ENCODE data around the gene PANX3. TPM values are rescaled to one million over a fixed set of nuclear protein-coding genes. Genes with fewer than 3 reads are reported as not detected.

The PANX3 gene
- total RNA-seq, 2 donors from 2014 or later = not detected

- H3K27ac ChIP-seq = no peak overlapping the region
- no peaks in the 10 kb centered on the region for H3K4me1 ChIP-seq (ENCODE audit: control insufficient read depth in 1 of 2, low read depth in 2 of 2)
- H3K4me3 ChIP-seq = no peak overlapping the region
- ATAC-seq (ENCODE audit: insufficient number of reproducible peaks, low FRiP score, low read depth) (no peak), DNase-seq (ENCODE audit: low spot score) (no peak)
- peaks cover 6% of the 10 kb centered on the region for H3K36me3 ChIP-seq
- no peaks in the 10 kb centered on the region for H3K9me3 ChIP-seq
- TF ChIP-seq CTCF (IDR thresholded peaks at IDR 0.05) = no peak
- no peaks in the 10 kb centered on the region for H3K27me3 ChIP-seq (replicated peaks; ENCODE audit: insufficient read depth)
Measured at GRCh38 chr11:124662106-124662505, 50.9 kb downstream of the PANX3 start.

- H3K4me1 ChIP-seq (ENCODE audit: control insufficient read depth in 1 of 2, low read depth in 2 of 2) = no peaks in the 10 kb centered on the region
- H3K4me3 ChIP-seq = no peak overlapping the region
- DNase-seq (ENCODE audit: low spot score) (no peak), ATAC-seq (ENCODE audit: insufficient number of reproducible peaks, low FRiP score, low read depth) (no peak)
- no peaks in the 10 kb centered on the region for H3K27me3 ChIP-seq (replicated peaks; ENCODE audit: insufficient read depth)
- TF ChIP-seq CTCF (IDR thresholded peaks at IDR 0.05) = no peak
- H3K27ac ChIP-seq = no peak overlapping the region
- no peaks in the 10 kb centered on the region for H3K9me3 ChIP-seq
- no peaks in the 10 kb centered on the region for H3K36me3 ChIP-seq
Measured at GRCh38 chr11:124663861-124664260, 52.6 kb downstream of the PANX3 start.

GRCh38 chr11:124667601-124668000, 56.4 kb downstream of the PANX3 start:
- Histone ChIP-seq H3K27me3 (replicated peaks; ENCODE audit: insufficient read depth) (no peaks in the 10 kb centered on the region), H3K4me1 (ENCODE audit: control insufficient read depth in 1 of 2, low read depth in 2 of 2) (peaks cover 0 to 3% of the 10 kb centered on the region in 2 donors), H3K9me3 (no peaks in the 10 kb centered on the region), H3K36me3 (no peaks in the 10 kb centered on the region), H3K4me3 (no peak overlapping the region), H3K27ac (no peak overlapping the region)
- no peak for ATAC-seq (ENCODE audit: insufficient number of reproducible peaks, low FRiP score, low read depth)
- no peak for DNase-seq (ENCODE audit: low spot score)
- TF ChIP-seq CTCF (IDR thresholded peaks at IDR 0.05) = no peak

- H3K27ac ChIP-seq = no peak overlapping the region
- H3K36me3 ChIP-seq = no peaks in the 10 kb centered on the region
- no peak for DNase-seq (ENCODE audit: low spot score)
- no peak overlapping the region for H3K4me3 ChIP-seq
- H3K9me3 ChIP-seq = no peaks in the 10 kb centered on the region
- H3K4me1 ChIP-seq (ENCODE audit: control insufficient read depth in 1 of 2, low read depth in 2 of 2) = peaks cover 1 to 10% of the 10 kb centered on the region in 2 donors
- TF ChIP-seq CTCF (IDR thresholded peaks at IDR 0.05) = peak; percentile 82
- ATAC-seq (ENCODE audit: insufficient number of reproducible peaks, low FRiP score, low read depth) = no peak
- H3K27me3 ChIP-seq (replicated peaks; ENCODE audit: insufficient read depth) = no peaks in the 10 kb centered on the region
Measured at GRCh38 chr11:124669193-124669592, 58.0 kb downstream of the PANX3 start.

Other genes with a start within 250 kb of the PANX3 start
- gene OR8B2, start 226.9 kb upstream of the PANX3 start, total RNA-seq = not detected
- gene OR8B3, start 212.4 kb upstream of the PANX3 start, total RNA-seq = not detected
- gene OR8B4, start 186.6 kb upstream of the PANX3 start, total RNA-seq = not detected
- not detected for gene OR8B8, start 165.7 kb upstream of the PANX3 start, total RNA-seq
- gene OR8B12, start 67.8 kb upstream of the PANX3 start, total RNA-seq = not detected
- gene OR8A1, start 41.4 kb upstream of the PANX3 start, total RNA-seq = under 1 TPM in 1 of 2 donors, not detected in 1; 0.81 TPM
- gene TBRG1, start 11.4 kb downstream of the PANX3 start, total RNA-seq = 10 to 100 TPM; 30.3 to 57.8 TPM
- 10 to 100 TPM in 1 of 2 donors, 1 to 10 TPM in 1; 9.7 to 20.0 TPM for gene SIAE, start 62.3 kb downstream of the PANX3 start, total RNA-seq
- 1 to 10 TPM; 3.9 to 6.4 TPM for gene SPA17, start 62.5 kb downstream of the PANX3 start, total RNA-seq
- 10 to 100 TPM in 1 of 2 donors, 1 to 10 TPM in 1; 7.3 to 17.5 TPM for gene NRGN, start 128.5 kb downstream of the PANX3 start, total RNA-seq
- 1 to 10 TPM; 1.2 to 2.7 TPM for gene VSIG2, start 140.8 kb downstream of the PANX3 start, total RNA-seq
- gene ESAM, start 150.9 kb downstream of the PANX3 start, total RNA-seq = 100 to 1,000 TPM in 1 of 2 donors, 10 to 100 TPM in 1; 54.2 to 116 TPM
- gene MSANTD2, start 189.0 kb downstream of the PANX3 start, total RNA-seq = 10 to 100 TPM; 16.4 to 29.4 TPM

All from thoracic aorta (tissue), 2 donors.